ENCODE measurements around the gene WFIKKN1.

The WFIKKN1 gene

GRCh38 chr16:676565-676902 lies 45.7 kb downstream of the WFIKKN1 start:
- H3K9me3 ChIP-seq (ENCODE audit: severe bottlenecking), result no peaks in the 10 kb centered on the region
- no peaks in the 10 kb centered on the region for H3K27me3 ChIP-seq (ENCODE audit: insufficient read depth, low read depth, severe bottlenecking)
- H3K36me3 ChIP-seq, result peaks cover 31% of the 10 kb centered on the region
- TF ChIP-seq CTCF (IDR thresholded peaks at IDR 0.05; ENCODE audit: low read depth, low read length), result no peak
- H3K4me3 ChIP-seq (ENCODE audit: low read depth, low read length), result no peak overlapping the region
- H3K27ac ChIP-seq, result no peak overlapping the region
- no peak for DNase-seq

- H3K4me3 ChIP-seq (ENCODE audit: low read depth, low read length), result no peak overlapping the region
- TF ChIP-seq CTCF (IDR thresholded peaks at IDR 0.05; ENCODE audit: low read depth, low read length), result no peak
- H3K9me3 ChIP-seq (ENCODE audit: severe bottlenecking), result no peaks in the 10 kb centered on the region
- no peak overlapping the region for H3K27ac ChIP-seq
- no peak for DNase-seq
- peaks cover 34% of the 10 kb centered on the region for H3K36me3 ChIP-seq
- H3K27me3 ChIP-seq (ENCODE audit: insufficient read depth, low read depth, severe bottlenecking), result no peaks in the 10 kb centered on the region
Measured at GRCh38 chr16:676913-677312, 46.1 kb downstream of the WFIKKN1 start.

GRCh38 chr16:677316-678190 lies 46.8 kb downstream of the WFIKKN1 start:
- H3K4me3 ChIP-seq (ENCODE audit: low read depth, low read length), result no peak overlapping the region

GRCh38 chr16:678209-678857 lies 47.5 kb downstream of the WFIKKN1 start:
- H3K27ac ChIP-seq, result peak overlapping the region; percentile 92
- no peak for TF ChIP-seq CTCF (IDR thresholded peaks at IDR 0.05; ENCODE audit: low read depth, low read length)
- peaks cover 34% of the 10 kb centered on the region for H3K36me3 ChIP-seq
- H3K27me3 ChIP-seq (ENCODE audit: insufficient read depth, low read depth, severe bottlenecking), result no peaks in the 10 kb centered on the region
- no peaks in the 10 kb centered on the region for H3K9me3 ChIP-seq (ENCODE audit: severe bottlenecking)
- H3K4me3 ChIP-seq (ENCODE audit: low read depth, low read length), result no peak overlapping the region
- no peak for DNase-seq

More at GRCh38 chr16:677316-678190, 46.8 kb downstream of the WFIKKN1 start:
- H3K36me3 ChIP-seq, result peaks cover 34% of the 10 kb centered on the region
- TF ChIP-seq CTCF (IDR thresholded peaks at IDR 0.05; ENCODE audit: low read depth, low read length), result no peak
- H3K9me3 ChIP-seq (ENCODE audit: severe bottlenecking), result no peaks in the 10 kb centered on the region
- no peaks in the 10 kb centered on the region for H3K27me3 ChIP-seq (ENCODE audit: insufficient read depth, low read depth, severe bottlenecking)
- H3K27ac ChIP-seq, result no peak overlapping the region
- no peak for DNase-seq

GRCh38 chr16:678858-679813 lies 48.4 kb downstream of the WFIKKN1 start:
- H3K9me3 ChIP-seq (ENCODE audit: severe bottlenecking), result no peaks in the 10 kb centered on the region
- no peak for TF ChIP-seq CTCF (IDR thresholded peaks at IDR 0.05; ENCODE audit: low read depth, low read length)
- peak; percentile 89 for DNase-seq
- no peaks in the 10 kb centered on the region for H3K27me3 ChIP-seq (ENCODE audit: insufficient read depth, low read depth, severe bottlenecking)
- peak overlapping the region; percentile 92 for H3K27ac ChIP-seq
- H3K4me3 ChIP-seq (ENCODE audit: low read depth, low read length), result peak overlapping the region; percentile 52
- peaks cover 33% of the 10 kb centered on the region for H3K36me3 ChIP-seq

All from WERI-Rb-1 (cell line).